Peyer's patch (tissue), 4 donors: ENCODE measurements around the gene WBP2.

ENCODE experiments used
- POLR2A ChIP-seq, 2 donors: fragments of 450-650 bp; IDR thresholded peaks; one replicate each; pipeline ENCODE4 v1.5.1; 2017; ENCODE audit warnings: antibody characterized with exemption in 2 of 2, mild to moderate bottlenecking in 2 of 2, moderate library complexity in 2 of 2
- TF ChIP-seq, protein P1 (sequence below), 6 experiments: fragments of 450-650 bp in 4 of 6; fragments of 200-600 bp in 2 of 6; sonication (generic) in 1 of 6; IDR thresholded peaks; one replicate each; pipeline ENCODE4 v1.5.1; 2017 to 2019; ENCODE audit warnings: antibody characterized with exemption in 6 of 6, mild to moderate bottlenecking in 3 of 6, moderate library complexity in 1 of 6

DNA sequence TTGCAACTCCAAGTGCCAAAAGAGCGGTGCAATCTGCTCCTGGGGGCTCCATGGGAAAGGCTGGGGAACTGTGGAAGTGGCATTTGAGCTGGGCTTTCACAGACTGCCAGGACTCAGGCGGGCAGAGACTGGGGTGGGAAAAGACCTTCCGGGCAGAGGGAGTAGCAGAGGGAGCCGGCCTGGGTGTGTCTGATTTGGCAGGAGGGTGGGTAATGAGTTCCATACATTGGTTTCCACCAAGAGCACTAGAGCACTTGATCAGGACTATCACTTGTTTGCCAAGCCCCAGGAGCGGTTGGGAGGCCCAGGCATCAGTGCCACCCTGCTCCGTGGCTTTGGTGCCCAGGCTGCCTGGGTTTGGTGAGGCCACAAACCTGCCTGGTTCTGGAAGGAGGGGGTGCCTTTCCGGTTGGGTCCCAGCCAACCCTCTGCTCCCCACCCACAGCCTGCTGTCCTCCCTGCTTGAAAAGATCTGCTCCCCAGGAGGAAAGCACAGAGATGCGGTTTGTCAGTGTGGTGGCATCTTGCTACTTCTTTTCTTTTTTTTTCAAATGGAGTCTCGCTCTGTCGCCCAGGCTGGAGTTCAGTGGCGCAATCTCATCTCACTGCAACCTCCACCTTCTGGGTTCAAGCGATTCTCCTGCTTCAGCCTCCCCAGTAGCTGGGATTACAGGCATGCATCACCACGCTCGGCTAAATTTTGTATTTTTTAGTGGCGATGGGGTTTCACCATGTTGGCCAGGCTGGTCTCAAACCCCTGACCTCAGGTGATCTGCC lies 26.7 kb upstream of the WBP2 start:
- TF ChIP-seq, protein P1, sequence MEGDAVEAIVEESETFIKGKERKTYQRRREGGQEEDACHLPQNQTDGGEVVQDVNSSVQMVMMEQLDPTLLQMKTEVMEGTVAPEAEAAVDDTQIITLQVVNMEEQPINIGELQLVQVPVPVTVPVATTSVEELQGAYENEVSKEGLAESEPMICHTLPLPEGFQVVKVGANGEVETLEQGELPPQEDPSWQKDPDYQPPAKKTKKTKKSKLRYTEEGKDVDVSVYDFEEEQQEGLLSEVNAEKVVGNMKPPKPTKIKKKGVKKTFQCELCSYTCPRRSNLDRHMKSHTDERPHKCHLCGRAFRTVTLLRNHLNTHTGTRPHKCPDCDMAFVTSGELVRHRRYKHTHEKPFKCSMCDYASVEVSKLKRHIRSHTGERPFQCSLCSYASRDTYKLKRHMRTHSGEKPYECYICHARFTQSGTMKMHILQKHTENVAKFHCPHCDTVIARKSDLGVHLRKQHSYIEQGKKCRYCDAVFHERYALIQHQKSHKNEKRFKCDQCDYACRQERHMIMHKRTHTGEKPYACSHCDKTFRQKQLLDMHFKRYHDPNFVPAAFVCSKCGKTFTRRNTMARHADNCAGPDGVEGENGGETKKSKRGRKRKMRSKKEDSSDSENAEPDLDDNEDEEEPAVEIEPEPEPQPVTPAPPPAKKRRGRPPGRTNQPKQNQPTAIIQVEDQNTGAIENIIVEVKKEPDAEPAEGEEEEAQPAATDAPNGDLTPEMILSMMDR (IDR thresholded peaks at IDR 0.05) = no peak
- TF ChIP-seq POLR2A (IDR thresholded peaks at IDR 0.05) = no peak
